Right renal cortex interstitium (tissue), 3 donors: Measurements from ENCODE around the gene IL1F10. TPM values are rescaled to one million over a fixed set of nuclear protein-coding genes. Genes with fewer than 3 reads are reported as not detected.
"Not testable (repeated sequence)": the region's sequence is repeated elsewhere in the genome, so short reads cannot be mapped to it uniquely, and the experiment has no call there.

ENCODE experiments used
- DNase-seq, 3 donors: peaks; one replicate each; pipeline ENCODE4 v3.0.0-alpha.2; 2013; ENCODE audit warnings: low read depth in 3 of 3, low spot score in 2 of 3
- polyA plus RNA-seq, 3 donors: library from polyadenylated mRNA; unstranded; fragments of 120-200 nt; gene quantifications; one replicate each; pipeline ENCODE4 v1.2.1, GENCODE V29; 2013; ENCODE audit not compliant: insufficient read length in 3 of 3

IL1F10 gene
- polyA plus RNA-seq, 3 donors, result not detected

DNA sequence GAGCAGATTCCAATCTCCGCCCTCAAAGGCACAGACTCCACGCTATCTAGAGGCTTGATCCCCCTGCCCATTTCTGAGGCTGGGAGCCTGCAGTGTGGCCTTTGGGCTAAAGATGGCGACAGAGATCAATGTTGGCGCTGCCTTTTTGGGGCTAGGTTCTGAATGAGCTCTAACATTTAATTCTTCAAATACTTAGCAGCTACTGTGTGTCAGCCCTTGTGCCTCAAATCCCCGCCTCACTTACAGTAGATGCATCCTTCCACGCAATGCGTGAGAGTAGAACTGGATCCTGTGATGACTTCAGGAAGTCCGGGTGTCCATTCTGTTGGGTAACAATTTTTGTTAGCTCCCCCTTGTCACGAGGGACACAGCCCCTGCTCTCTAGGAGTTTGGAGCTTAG, 12.4 kb downstream of the IL1F10 start:
- peak in 1 of 3 donors; percentile 12 for DNase-seq

DNA sequence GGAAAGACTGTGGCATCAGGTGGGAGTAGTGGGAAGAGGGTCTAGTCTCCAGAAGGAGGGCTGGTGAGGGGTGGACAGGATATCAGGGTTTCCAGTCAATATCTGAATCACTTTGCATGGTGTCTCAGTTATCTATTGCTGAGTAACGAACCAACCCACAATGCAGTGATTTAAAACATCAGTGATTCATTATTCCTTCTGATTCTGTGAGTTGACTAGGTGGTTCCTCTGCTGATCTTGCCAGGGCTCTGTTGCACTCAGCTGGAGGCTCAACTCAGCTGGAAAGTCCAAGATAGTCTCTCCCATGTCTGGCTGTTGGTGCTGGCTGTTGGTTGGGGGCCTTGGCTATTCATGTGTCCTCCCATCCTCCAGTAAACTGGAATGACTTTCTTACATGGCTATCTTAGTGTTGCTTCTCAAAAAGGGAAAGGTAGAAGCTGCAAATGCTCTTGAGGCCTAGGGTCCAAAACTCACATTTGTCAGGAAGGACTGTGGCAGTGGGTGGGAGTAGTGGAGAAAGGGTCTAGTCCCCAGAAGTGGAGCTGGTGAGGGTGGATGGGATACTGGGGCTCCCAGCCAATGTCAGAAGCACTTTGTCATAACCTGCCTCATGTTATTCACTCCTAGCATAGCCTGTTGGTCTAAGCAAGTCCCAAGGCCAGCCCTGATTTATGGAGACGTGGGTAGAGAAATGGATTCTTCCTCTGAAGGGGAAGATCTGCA, 13.9 kb downstream of the IL1F10 start:
- DNase-seq, result no peak

DNA sequence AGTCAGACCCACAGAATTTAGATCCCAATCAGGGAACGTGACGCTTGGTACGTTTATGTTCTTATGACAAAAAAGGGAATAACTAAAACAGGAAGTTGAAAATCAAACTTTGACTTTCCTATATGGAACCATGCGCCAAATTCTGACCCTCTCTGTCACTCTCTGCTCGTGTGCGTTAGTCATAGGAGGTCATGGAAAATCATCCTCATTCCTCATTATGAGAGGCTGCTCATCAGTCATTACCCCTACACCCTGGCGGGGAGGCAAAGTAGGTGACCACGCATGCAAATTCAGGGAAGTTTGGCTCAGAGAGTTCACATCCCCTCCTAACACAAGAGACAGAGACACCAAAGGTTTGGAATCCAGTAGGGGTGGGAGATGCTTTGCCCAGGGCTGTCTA, 15.5 kb downstream of the IL1F10 start:
- no peak for DNase-seq

DNA sequence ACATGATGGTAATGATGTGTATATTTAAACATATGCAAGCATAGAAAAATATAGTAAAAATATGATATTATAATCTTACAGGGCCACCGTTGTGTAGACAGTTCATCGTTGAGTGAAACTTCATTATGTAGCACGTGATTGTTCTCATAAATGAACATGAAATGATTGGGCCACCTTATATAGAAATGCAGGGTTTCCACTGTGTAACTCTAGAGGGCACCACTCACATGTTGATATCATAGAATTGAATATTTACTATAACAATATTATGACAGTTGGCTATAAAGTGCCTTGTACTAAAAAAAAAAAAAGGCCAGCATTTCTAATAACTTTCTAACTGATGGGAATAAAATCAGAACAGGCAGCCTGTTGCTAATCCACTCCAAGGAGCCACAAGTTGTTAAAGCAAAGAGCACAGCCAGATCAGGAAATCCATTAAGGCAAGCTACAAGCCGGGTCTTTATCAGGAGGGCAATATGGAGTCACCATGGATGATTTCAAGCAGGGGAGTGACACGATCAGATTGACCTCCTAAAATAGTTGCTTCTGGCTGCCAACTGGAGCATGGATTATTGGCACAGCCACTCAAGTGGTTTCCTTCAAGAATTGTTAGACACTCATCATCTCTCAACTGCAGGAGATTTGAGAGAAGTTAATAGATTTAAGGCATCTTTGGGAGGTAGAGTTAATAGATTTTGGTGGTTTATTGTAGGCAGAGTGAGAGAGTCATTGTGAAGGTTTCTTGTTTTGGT, 16.7 kb downstream of the IL1F10 start:
- no peak for DNase-seq

DNA sequence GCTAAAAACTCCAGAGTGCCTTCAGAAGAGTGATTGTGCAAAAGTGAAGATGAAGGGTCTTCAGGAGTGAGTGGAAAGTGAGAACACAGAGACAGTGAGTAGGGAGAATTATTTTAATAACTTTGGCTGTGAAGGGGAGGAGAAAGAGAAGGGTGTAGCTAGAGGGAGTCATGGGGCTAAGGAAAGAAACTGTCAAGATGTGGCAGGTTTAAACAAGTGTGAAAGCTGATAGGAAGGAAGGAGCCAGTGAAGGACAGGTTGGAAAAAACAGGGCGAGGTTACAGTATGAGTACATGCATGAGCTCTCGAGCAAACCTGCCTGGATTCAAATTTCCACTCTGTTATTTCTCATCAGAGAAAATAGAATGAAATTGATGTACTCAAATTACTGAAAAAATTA, 17.8 kb downstream of the IL1F10 start:
- DNase-seq, result no peak

DNA sequence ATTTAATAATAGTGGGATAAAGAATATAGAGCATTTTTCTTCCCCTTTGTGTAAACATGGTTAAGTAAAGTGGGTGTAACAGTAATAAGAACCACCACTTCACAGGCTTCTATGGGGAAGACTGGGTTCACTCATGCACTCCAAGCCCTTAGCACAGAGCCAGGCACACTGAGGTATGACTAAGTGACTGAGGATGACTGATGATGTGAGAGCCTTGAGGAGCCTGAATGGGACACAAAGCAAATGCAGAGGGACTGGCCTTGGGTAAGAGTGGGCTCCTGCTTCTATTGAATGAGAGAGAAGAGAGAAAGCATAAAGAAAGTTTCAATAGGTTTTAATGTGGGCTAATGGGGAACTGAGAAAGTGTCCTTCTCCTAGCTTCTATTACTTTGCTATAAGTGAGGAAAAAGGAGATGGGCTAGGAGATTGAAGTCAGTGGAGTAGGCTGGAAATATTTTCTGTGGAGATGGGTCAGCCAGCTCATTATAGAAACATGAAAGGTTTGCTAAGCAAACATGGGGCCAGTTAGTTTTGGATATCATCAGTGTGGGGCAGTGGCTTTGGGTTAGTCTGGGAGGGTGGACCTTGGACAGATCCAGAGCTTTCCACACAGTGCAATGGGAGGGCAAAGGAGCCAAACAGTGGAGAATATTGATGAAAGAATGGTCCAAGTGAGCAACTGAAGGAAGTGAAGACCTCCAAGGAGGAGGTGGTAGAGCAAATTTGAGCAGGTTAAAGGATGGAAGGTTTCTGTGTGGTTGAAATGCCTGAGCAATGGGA, 20.6 kb downstream of the IL1F10 start:
- DNase-seq, result no peak

DNA sequence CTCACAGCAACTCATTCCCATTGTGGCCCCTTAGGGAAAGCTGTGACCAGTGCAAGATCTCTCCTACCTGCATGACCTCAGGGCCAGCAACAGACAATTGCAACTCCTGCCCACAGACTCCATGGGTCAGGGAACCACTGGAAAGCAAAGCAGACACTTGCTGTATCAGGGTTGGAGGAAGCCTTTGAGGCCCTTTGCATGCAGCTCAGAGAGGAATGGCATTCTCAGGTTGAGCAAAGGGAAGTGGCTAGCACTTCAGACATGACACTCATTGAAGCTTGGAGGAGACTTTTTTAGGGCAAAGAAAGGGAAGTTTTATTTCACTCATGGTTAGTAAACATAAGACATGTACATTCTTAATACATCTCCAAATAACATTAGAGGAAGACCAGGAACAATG, 22.1 kb downstream of the IL1F10 start:
- no peak for DNase-seq

DNA sequence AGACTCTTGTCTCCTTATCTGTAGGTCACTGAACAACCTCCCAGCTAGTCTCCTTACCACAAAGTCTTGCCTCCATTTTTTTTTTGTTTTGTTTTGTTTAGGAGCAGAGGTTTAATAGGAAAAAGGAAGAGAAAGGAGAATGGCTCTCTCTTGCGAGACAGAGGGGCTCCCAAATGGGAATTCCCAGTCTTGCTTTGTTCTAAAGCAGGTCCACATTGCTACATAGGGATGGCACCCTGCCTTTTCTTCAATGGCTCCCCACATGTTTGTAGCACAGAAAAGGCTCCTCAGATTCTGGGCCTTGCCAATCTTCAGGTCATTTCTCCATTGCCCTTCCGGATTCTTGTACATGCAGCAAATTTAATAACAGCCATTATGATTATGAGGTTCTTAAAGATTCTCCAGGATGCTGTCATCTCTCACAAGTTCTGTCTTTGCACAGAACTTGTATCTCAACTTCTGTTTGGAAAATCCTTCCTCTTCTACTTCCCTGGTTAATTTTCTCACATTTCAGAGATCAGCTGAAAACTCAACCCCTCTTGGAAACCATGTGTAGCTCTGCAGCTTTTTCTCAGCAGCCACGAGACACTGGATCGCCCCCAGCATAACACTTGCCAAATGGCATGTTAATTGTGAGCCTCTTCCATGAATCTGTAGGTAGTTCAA, 23.6 kb downstream of the IL1F10 start:
- no peak for DNase-seq

DNA sequence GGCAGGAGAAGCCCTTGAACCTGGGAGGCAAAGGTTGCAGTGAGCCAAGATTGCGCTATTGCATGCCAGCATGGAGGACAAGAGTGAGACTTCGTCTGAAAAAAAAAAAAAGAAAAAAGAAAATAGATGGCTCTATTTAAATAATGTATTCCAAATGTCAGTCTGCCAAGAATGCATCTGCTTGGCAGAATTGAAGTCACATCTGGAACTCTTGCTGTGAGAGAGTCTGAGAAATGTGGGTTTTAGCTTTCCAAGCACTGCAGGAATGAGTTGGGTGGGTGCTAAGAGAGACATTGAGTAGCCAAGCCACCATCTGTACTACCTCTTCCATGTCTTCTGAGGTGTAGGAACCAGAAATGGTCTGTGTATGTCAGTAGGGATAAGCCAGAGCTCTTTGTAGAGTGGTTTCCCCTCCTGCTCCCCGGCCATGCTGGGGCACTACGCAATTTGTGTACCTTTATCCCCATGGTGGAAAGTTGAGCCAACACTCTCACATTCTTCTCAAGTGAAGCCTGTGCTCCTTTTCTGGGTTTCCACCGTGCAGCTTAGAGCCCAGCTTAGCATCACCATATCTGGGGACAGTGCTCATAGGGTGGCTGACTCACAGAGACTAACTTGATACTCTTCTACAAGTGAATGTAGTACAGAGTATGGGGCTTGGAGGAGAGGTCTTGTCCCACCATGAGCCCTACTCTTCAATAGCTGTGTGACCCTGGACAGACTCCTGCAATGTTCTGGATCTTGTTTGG, 25.3 kb downstream of the IL1F10 start:
- no peak for DNase-seq

DNA sequence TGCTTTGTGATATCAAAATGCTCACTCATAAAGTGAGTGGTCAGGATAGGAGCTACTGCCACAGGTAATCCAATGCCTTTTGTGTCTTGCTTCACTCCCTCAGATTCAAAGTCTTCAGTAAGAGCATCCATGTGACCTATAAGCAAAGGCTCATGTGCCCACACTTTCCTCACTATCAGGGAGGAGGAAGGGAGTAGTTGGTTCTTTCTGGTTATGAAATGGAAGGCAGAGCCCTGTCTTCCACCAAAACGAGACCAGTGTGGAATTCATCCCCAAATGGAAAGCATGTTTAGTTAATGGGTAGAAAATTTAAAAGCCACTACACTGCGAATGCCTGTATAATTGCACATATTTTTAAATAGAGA, 25.8 kb downstream of the IL1F10 start:
- DNase-seq, result no peak

DNA sequence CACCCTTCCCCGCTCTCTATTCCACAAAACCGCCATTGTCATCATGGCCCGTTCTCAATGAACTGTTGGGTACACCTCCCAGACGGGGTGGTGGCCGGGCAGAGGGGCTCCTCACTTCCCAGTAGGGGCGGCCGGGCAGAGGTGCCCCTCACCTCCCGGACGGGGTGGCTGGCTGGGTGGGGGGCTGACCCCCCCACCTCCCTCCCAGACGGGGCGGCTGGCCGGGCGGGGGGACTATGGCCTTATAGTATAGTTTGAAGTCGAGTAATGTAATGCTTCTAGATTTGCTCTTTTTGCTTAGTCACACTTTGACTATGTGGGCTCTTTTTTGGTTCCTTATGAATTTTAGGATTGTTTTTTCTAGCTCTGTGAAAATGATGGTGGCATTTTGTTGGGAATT, 28.5 kb downstream of the IL1F10 start:
- not testable (repeated sequence) for DNase-seq

DNA sequence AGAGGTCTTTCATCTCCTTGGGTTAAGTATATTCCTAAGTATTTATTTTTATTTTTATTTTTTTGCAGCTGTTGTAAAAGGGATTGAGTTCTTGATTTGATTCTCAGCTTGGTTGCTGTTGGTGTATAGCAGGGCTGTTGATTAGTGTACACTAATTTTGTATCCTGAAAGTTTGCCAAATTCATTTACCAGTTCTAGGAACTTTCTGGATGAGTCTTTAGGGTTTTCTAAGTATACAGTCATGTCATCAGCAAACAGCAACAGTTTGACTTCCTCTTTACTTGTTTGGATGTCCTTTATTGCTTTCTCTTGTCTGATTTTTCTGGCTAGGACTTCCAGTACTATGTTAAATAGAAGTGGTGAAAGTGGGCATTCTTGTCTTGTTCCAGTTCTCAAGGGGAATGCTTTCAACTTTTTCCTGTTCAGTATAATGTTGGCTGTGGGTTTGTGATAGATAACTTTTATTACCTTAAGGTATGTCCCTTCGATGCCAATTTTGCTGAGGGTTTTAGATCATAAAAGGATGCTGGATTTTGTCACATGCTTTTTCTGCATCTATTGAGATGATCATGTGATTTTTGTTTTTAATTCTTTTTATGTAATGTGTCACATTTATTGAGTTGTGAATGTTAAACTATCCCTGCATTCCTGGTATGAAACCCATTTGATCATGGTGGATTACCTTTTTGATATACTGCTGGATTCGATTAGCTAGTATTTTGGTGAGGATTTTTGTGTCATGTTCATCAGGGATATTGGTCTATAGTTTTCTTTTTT, 29.3 kb downstream of the IL1F10 start:
- not testable (repeated sequence) for DNase-seq

DNA sequence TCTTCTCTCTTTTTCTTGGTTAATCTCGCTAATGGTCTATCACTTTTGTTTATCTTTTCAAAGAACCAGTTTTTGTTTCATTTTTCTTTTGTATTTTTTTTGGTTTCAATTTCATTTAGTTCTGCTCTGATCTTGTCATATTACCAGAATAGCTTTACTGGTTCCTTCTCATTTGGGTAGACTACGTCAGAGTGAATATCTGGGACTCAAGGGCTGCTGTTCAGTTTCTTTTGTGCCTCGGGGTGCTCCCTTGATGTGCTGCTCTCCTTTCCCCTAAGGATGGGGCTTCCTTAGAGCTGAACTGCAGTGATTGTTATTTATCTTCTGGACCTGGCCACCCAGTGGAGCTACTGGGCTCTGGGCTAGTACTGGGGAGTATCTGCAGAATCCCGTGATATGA, 30.3 kb downstream of the IL1F10 start:
- no peak for DNase-seq

DNA sequence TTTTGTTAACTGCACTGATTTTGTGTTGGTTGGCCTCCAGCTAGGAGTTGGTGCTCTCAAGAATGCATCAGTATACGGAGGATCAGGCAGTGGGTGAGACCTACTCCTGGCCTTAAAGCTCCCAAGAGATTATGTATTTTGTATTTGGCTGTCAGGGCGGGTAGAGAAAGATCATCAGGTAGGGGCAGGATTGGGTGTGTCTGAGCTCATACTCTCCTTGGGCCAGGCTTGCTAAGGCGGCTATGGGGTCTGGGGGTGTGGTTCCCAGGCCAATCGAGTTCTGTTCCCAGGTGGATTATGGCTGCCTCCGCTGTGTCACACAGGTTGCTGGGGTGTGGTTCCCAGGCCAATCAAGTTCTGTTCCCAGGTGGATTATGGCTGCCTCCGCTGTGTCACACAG, 30.8 kb downstream of the IL1F10 start:
- no peak for DNase-seq

DNA sequence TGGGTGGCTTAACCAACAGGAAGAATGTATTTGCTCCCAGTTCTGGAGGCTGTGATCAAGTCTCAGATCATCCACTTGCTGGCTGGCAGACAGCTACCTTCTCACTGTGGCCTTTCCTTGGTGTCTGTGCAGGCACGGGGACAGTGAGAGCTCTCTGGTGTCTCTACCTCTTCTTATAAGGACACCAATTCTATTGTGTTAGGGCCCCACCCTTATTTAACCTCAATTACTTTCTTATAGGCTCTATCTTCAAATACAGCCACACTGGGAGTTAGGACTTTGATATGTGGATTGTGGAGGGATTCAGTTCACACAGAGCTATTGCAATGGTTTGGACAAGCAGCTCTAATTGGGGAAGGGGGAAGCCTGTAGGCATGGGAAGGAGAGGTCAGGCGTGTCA, 34.4 kb downstream of the IL1F10 start:
- no peak for DNase-seq

DNA sequence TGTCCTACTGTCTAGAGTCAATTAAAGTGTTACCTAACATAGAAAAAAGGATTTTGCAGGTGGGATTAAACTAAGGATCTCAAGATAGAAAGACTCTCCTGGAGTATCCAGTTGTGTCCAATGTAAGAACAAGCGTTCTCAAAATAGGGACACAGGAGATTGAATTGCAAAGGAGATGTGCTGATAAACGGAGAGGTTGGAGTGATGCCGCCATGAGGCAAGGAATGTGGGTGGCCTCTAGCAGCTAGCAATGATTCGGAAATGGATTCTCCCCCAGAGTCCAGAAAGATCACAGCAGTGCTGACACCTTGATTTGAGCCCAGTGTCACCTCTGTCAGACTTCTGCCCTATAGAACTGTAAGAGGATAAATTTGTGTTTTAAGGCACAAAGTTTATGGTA, 35.5 kb downstream of the IL1F10 start:
- DNase-seq, result no peak

DNA sequence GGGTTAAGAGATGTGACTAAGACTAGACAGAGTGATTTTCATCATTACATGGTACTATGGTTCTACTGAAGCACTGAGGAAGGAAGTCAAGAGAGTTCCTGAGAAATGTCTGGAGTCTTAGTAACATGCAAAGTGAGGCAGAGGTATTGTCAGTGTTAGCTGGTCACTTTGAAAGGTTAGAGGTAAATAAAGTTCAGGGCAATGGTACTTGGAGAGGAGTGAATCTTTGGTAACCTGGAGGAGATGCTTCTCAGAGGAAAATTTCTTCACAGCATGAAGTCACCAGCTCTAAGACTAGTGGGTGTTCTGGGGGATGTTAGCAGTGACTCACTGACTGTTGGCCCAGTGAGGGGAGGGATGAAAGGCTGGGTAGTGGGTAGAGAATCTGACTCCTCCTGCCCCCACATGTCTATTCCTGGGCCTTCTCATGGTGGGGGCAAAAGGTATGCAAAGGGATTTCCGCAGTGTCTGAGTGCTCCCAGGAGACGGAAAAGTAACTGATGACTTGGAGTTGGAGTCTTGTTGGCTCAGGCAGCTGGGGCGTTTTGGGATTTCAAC, 36.4 kb downstream of the IL1F10 start:
- no peak for DNase-seq

DNA sequence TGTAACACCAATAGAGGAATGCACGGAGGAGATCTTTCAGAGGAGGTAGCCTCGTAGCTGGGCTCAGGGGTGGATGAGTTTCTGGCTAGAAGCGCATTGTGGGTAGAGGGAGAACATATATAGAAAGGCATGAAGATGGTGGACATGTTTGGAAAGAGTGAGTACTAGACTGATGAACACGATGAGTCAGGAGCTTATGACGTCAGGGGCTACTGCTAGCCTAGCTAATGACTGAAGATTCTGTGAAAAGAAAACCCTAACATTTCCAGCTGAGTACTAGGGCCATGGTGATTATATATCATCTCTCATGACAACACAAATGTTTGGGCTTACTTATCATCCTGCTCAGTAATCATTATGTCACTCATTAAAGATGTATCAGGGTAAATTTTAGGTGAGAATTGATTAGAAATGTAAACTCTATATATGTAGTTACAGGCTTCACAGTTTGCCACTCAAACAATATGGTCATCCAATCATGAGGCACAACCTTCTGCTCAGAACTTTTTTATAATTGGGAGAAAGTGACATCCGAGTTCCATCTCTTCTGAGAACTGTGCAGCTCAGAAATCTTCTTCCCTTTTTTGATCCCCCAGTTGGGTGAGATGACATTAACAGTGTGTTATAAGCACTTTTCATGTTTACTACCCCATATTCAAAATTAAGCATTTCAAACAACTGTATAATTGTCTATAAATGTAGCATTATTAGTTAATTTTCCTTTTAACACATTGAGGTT, 37.4 kb downstream of the IL1F10 start:
- no peak for DNase-seq

DNA sequence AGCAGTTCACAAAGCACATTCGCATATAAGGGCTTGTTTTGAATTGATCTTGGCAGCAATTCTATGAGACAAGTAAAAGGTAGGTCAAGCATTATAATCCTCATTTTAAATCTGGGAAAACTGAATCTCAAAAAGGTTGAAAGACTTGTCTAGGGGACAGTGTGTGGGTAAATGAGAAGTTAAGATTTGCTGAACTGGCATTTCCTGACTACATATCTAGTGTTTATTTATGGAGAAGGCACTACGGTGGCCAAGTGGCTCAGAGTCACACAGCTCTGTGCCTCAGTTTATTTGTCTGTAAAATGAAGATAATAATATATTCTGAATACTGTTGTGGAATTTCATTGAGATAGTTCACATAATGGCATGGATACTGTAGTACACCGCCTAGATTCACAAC, 43.4 kb downstream of the IL1F10 start:
- no peak for DNase-seq
